Heart left ventricle (tissue), 16 donors: Measurements from ENCODE around the gene RPS2. TPM values are rescaled to one million over a fixed set of nuclear protein-coding genes. Genes with fewer than 3 reads are reported as not detected.

ENCODE experiments used
- ATAC-seq, 4 donors: fragments of 200-7000 bp; cut with Tn5 transposase; one replicate each; pipeline ENCODE4 v1.9.1; 2020 to 2022; ENCODE audit warnings: moderate library complexity in 4 of 4, mild to moderate bottlenecking in 3 of 4, moderate number of reproducible peaks in 1 of 4
- DNase-seq, 5 donors: peaks; one replicate each; pipeline ENCODE4 v3.0.0-alpha.2; 2020
- H3K27ac ChIP-seq, 12 donors: fragments of 200-600 bp; sonication (generic) in 4 of 12; one replicate each; pipeline versions ENCODE4 v1.5.0 to v1.8.0; 2016 to 2022; ENCODE audit warnings: mild to moderate bottlenecking in 2 of 12
- H3K27me3 ChIP-seq, 9 donors: fragments of 200-600 bp; sonication (generic) in 2 of 9; one replicate each; pipeline versions ENCODE4 v1.5.1 to v1.8.0; 2016 to 2022; ENCODE audit warnings: mild to moderate bottlenecking in 3 of 9
- H3K36me3 ChIP-seq, 9 donors: fragments of 200-600 bp; sonication (generic) in 2 of 9; one replicate each; pipeline versions ENCODE4 v1.5.0 to v1.8.0; 2018 to 2022; ENCODE audit warnings: mild to moderate bottlenecking in 2 of 9
- H3K4me1 ChIP-seq, 12 donors: fragments of 200-600 bp; sonication (generic) in 4 of 12; one replicate each; pipeline versions ENCODE4 v1.5.0 to v1.8.0; 2016 to 2022; ENCODE audit warnings: mild to moderate bottlenecking in 3 of 12
- H3K4me3 ChIP-seq, 12 donors: fragments of 200-600 bp; sonication (generic) in 4 of 12; one replicate each; pipeline versions ENCODE4 v1.5.0 to v1.8.0; 2017 to 2022; ENCODE audit warnings: mild to moderate bottlenecking in 9 of 12, moderate library complexity in 4 of 12
- H3K9me3 ChIP-seq, 12 donors: fragments of 200-600 bp; sonication (generic) in 4 of 12; one replicate each; pipeline versions ENCODE4 v1.5.0 to v1.8.0; 2016 to 2022; ENCODE audit warnings: mild to moderate bottlenecking in 1 of 12
- POLR2A ChIP-seq, 2 donors: fragments of 450-650 bp; IDR thresholded peaks; one replicate each; pipeline ENCODE4 v1.6.1; 2017; ENCODE audit warnings: antibody characterized with exemption in 2 of 2, mild to moderate bottlenecking in 2 of 2, moderate library complexity in 2 of 2
- WGBS, 4 donors: extraction: QIAGEN DNeasy Blood & Tissue Kit in 2 of 4; methylation state at CpG; one replicate each; pipeline versions ENCODE4 v1.1.5 to v1.1.7; 2013 to 2018; 5-methylcytosine and 5-hydroxymethylcytosine counted together
- intact Hi-C, 10 donors: fragments of 100-400 bp; cut with DNase I; formaldehyde crosslinking; loops; one replicate each; pipeline versions ENCODE4 v1.11.1 to v1.14.2; 2022
- polyA plus RNA-seq, 2 donors: library from polyadenylated mRNA; stranded (reverse); fragments of 200-250 nt; gene quantifications; one replicate each; pipeline ENCODE4 v1.2.3, GENCODE V29; 2013
- total RNA-seq, 9 donors: library from RNA; depleted of rRNA in 2 of 9; stranded (reverse); fragments of >200 nt in 2 of 9; fragmentation: NEBNext Ultra II Directional in 3 of 9; extraction: Animal tissue kit (Norgen Biotek cat#: 25700) in 3 of 9; gene quantifications; one replicate each; pipeline versions ENCODE4 v1.1.0 to v1.2.4, GENCODE V29; 2016 to 2023
- TF ChIP-seq, protein P1 (sequence below), 12 donors: fragments of 200-600 bp; sonication (generic) in 4 of 12; IDR thresholded peaks; one replicate each; pipeline versions ENCODE4 v1.5.0 to v1.8.0; 2018 to 2022; ENCODE audit warnings: antibody characterized with exemption in 12 of 12, mild to moderate bottlenecking in 5 of 12
- donor health status: ischemic (EF 13 %, LVEDD 7.1; RV severe dilation, severe dysfunction).
- donor health status: healthy with polysubstance abuse.
- donor health status: DM: no; HTN: yes; CAD: no.
- donor health status: DM: no; HTN: no; CAD: no.
- donor health status: ischemic (EF 25% LVEDD 6.9; RV normal size, moderate dysfunction).
- donor health status: ischemic (EF 25% LVEDD 5.7; RV mildly dilated, moderate dysfunction).
- donor health status: healthy.
- donor health status: DM: yes; HTN: yes; CAD: no.
- donor health status: ischemic (EF 35%, LVEDD 5.7; RV mildly dilated, moderate dysfunction).
- donor health status: nonischemic (EF 11% LVEDD 7.7; RV severe dilation, severe dysfunction).
- donor health status: DM: yes; HTN: yes; CAD: no.
- donor health status: PGD.
- donor health status: ischemic (EF 29% LVEDD 5.4; RV normal size, mild dysfunction).
- donor health status: nonischemic (EF 23%, LVEDD 6.1; RV moderate dilation, normal function).

RPS2 gene
- total and polyA plus RNA-seq, 11 donors, result 673 to 2,484 (median 1,002) TPM

DNA sequence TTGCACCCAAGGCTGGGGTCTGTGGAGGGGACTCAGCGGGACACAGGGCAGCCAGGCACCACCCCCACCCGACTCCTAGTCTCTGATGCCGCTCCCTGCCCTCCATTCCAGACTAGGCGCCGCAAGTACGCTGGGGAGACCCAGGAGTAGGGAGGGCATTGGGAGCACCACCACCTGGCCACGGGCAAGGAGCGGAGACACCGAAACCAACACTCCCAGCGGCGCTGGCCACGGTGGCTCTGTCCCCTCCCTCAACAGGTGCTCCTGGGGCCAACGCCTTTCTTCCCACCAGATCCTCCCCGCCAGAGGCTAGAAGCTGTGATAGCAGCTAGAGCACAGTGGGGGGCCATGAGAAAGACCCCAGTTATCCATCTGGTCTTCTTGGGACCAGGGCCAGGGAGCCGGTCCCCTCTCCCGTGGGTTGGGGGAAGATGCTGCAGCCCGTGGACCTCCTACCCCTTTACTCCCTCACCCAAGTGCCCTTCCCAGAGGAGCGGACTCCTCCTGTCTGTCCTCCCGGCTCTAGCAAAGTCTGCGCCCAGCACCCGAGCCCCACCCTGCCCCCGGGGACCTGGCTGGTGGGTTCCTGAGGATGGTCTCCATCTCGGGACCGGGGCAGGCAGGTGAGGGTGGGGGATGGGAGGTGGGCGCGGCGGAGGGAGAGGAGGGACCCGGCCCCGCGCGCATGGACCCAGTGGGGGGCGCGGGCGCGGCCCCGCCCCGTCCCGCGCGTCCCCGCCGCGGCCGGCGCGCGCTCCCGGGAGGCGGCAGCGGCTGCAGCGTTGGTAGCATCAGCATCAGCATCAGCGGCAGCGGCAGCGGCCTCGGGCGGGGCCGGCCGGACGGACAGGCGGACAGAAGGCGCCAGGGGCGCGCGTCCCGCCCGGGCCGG lies 24.8 kb upstream of the RPS2 start, which contains the start of gene SYNGR3:
TSS of gene SYNGR3 (plus strand) at position 762 of the 892 bp plus-strand sequence. CDS start 133 bp downstream, outside the sequence.
- H3K36me3 ChIP-seq, result peaks cover 0 to 20% (median 13%) of the 10 kb centered on the region in 9 donors
- H3K4me1 ChIP-seq, result peaks cover 8 to 47% (median 27%) of the 10 kb centered on the region in 12 donors
- TF ChIP-seq POLR2A (IDR thresholded peaks at IDR 0.05), result no peak
- TF ChIP-seq, protein P1, sequence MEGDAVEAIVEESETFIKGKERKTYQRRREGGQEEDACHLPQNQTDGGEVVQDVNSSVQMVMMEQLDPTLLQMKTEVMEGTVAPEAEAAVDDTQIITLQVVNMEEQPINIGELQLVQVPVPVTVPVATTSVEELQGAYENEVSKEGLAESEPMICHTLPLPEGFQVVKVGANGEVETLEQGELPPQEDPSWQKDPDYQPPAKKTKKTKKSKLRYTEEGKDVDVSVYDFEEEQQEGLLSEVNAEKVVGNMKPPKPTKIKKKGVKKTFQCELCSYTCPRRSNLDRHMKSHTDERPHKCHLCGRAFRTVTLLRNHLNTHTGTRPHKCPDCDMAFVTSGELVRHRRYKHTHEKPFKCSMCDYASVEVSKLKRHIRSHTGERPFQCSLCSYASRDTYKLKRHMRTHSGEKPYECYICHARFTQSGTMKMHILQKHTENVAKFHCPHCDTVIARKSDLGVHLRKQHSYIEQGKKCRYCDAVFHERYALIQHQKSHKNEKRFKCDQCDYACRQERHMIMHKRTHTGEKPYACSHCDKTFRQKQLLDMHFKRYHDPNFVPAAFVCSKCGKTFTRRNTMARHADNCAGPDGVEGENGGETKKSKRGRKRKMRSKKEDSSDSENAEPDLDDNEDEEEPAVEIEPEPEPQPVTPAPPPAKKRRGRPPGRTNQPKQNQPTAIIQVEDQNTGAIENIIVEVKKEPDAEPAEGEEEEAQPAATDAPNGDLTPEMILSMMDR (IDR thresholded peaks at IDR 0.05), result no peak
- intact Hi-C loops, result loop anchor here in 1 of 10 donors (10.0 kb wide), 1 partner anchor 125 kb away; no protein-coding TSS in a partner anchor
- H3K4me3 ChIP-seq, result peak within 1 kb of the TSS in 7 of 12 donors; percentile 13 to 59 (median 30)
- H3K27me3 ChIP-seq, result peaks cover 11 to 39% (median 30%) of the 10 kb centered on the region in 9 donors
- DNase-seq (no peak), ATAC-seq (no peak)
- no peak within 1 kb of the TSS for H3K27ac ChIP-seq
- no peaks in the 10 kb centered on the region for H3K9me3 ChIP-seq
- WGBS, 4 donors, result 5 to 21% (median 10%) methylated on average over 15 to 67 of the region's 67 CpGs

DNA sequence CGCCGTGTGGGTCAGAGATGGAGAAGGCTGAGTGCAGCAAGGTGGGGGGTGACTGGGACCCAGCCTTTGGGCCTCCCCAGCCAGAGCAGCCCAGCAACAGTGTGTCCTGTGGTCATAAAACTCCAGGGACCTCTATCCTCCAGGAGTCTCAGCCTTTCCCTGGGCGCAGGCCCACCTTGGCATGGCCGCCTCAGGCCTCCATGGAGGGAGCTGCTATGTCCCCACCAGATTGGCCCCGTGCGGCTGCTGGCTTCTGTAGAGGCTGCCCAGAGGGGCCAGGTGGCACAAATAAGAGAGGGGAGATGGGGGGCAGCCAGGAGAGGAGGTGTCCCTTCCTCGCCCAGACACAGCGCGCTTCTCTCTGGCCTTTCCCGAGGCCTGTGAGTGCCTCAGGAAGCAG lies 22.6 kb upstream of the RPS2 start:
- no peak for TF ChIP-seq POLR2A (IDR thresholded peaks at IDR 0.05)
- TF ChIP-seq, protein P1 (IDR thresholded peaks at IDR 0.05), result no peak
- intact Hi-C loops, result no loop called here
- Histone ChIP-seq H3K4me3 (no peak overlapping the region), H3K27ac (no peak overlapping the region), H3K36me3 (peaks cover 0 to 20% (median 13%) of the 10 kb centered on the region in 9 donors), H3K27me3 (peaks cover 11 to 46% (median 31%) of the 10 kb centered on the region in 9 donors), H3K4me1 (peaks cover 8 to 52% (median 31%) of the 10 kb centered on the region in 12 donors), H3K9me3 (no peaks in the 10 kb centered on the region)
- DNase-seq (no peak), ATAC-seq (no peak)
- 84 to 94% (median 90%) methylated on average over 10 of the region's 10 CpGs for WGBS, 4 donors

DNA sequence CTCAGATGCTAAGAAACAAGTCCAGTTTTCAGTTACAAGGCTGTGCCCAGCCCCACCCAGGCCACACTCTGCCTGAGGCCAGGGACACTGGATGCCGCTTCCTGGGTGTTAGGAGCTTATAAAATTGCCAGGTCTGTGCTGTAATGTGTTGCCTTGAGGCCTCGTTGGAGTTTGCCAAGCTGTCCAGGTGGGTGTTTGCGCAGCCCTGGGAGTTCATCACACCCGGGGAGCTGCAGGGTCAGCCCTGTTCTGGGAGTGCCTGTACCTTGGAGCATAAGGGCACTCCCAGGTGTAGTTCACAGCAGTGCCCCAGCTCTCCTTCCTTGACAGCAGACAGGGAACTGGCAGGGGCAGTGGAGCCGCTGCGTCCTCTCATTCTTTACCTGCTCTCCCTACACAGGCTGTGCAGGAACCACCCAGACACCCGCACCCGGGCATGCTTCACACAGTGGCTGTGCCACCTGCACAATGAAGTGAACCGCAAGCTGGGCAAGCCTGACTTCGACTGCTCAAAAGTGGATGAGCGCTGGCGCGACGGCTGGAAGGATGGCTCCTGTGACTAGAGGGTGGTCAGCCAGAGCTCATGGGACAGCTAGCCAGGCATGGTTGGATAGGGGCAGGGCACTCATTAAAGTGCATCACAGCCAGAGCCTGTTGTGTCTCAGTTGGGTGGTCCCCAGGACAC lies 21.0 kb upstream of the RPS2 start:
- ATAC-seq (no peak), DNase-seq (no peak)
- Histone ChIP-seq H3K4me1 (peaks cover 3 to 39% (median 17%) of the 10 kb centered on the region in 12 donors), H3K9me3 (no peaks in the 10 kb centered on the region), H3K36me3 (peaks cover 0 to 20% (median 13%) of the 10 kb centered on the region in 9 donors), H3K27me3 (peaks cover 11 to 49% (median 28%) of the 10 kb centered on the region in 9 donors), H3K27ac (no peak overlapping the region), H3K4me3 (peak overlapping the region in 1 of 12 donors; percentile 98)
- TF ChIP-seq POLR2A (IDR thresholded peaks at IDR 0.05), result no peak
- TF ChIP-seq, protein P1 (IDR thresholded peaks at IDR 0.05), result no peak
- intact Hi-C loops, result loop anchor here in 1 of 10 donors (2.0 kb wide), 1 partner anchor 23 kb away; the partner anchor contains the start of gene ZNF598
- WGBS, 4 donors, result 90 to 96% (median 95%) methylated on average over 6 to 14 of the region's 14 CpGs
